ENCODE data around the gene RAB3IL1. TPM values are rescaled to one million over a fixed set of nuclear protein-coding genes. Genes with fewer than 3 reads are reported as not detected.

The RAB3IL1 gene
- total and polyA plus RNA-seq, 9 of the 15 experiments (the other 6 are each of a cell fraction or from before 2014, with no cell fraction given) = 0.15 to 42.6 (median 15.5) TPM

DNA sequence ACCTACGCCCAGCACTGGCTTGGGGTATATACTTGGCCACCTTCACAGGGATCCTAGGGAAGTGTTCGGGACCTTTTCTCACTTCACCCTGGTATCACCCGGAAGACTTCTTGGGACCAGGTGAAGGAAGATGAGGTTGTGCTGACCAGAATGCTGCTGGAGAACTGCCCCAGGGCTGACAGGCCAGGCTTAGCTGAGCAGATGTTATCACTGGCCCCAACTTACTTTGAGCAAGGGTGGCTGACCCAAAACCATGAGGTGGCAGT, 45.6 kb upstream of the RAB3IL1 start (continued):
- TF ChIP-seq RAD21 (CRISPR knock-in tag; conservative IDR thresholded peaks at IDR 0.05 in 1 of 2, IDR thresholded peaks at IDR 0.05 in 1 of 2) = peak in 1 of 2 experiments; percentile 10; a peak in 1 of 4 replicates
- TF ChIP-seq ARID1B (IDR thresholded peaks at IDR 0.05) = peak; percentile 23; the same call in 1 of the 2 replicates
- 0 out of 2 replicates have a peak, but pooled peaks have one; percentile 76 for TF ChIP-seq ERF (CRISPR knock-in tag; IDR thresholded peaks at IDR 0.05)
- no peak for TF ChIP-seq RBM15 (IDR thresholded peaks at IDR 0.05; ENCODE audit: insufficient read depth, low read length)
- 0 out of 2 replicates have a peak, but pooled peaks have one; percentile 12 for TF ChIP-seq CREB3L1 (IDR thresholded peaks at IDR 0.05; ENCODE audit: borderline replicate concordance, low read depth)
- peak; percentile 23; the same call in 1 of the 2 replicates for TF ChIP-seq THAP12 (CRISPR knock-in tag; IDR thresholded peaks at IDR 0.05)
- TF ChIP-seq MEF2D (tag; conservative IDR thresholded peaks at IDR 0.05; ENCODE audit: low read depth) = 0 out of 2 replicates have a peak, but pooled peaks have one; percentile 14
- peak; percentile 80 for TF ChIP-seq PATZ1 (CRISPR knock-in tag; IDR thresholded peaks at IDR 0.05; ENCODE audit: borderline replicate concordance)
- TF ChIP-seq MEIS2 (IDR thresholded peaks at IDR 0.05; ENCODE audit: partially characterized antibody) = peak; percentile 75
- TF ChIP-seq KLF13 (tag; IDR thresholded peaks at IDR 0.05; ENCODE audit: borderline replicate concordance, low read depth) = 0 out of 2 replicates have a peak, but pooled peaks have one; percentile 10
- peak in 1 of 2 experiments; percentile 61; a peak in 1 of 4 replicates for TF ChIP-seq SIN3A (IDR thresholded peaks at IDR 0.05; ENCODE audit: borderline replicate concordance in 2 of 2, control insufficient read depth in 1 of 2, low read depth in 2 of 2, low read length in 2 of 2)
- peak; percentile 74; the same call in 1 of the 2 replicates for TF ChIP-seq TFAP4 (CRISPR knock-in tag; IDR thresholded peaks at IDR 0.05; ENCODE audit: borderline replicate concordance)
- 0 out of 2 replicates have a peak, but pooled peaks have one; percentile 55 for TF ChIP-seq ZNF324 (CRISPR knock-in tag; IDR thresholded peaks at IDR 0.05)
- TF ChIP-seq MYC (IDR thresholded peaks at IDR 0.05; ENCODE audit: low read depth, low read length) = no peak; the same call in none of the 2 replicates
- TF ChIP-seq MYC (CRISPR knock-in tag; IDR thresholded peaks at IDR 0.05; ENCODE audit: borderline replicate concordance, low read depth) = peak; percentile 18; the same call in 1 of the 2 replicates
- TF ChIP-seq ZNF561 (CRISPR knock-in tag; conservative IDR thresholded peaks at IDR 0.05) = peak; percentile 59; the same call in 1 of the 2 replicates

Measured in K562 (cell line).